Neural progenitor cell (in vitro differentiated cells): ENCODE results near the gene HOXA5.

ENCODE experiments used
- EZH2 ChIP-seq: fragments of 200-600 bp; sonication (generic); IDR thresholded peaks from 2 replicates; pipeline ENCODE4 v1.6.1; 2017; ENCODE audit warnings: antibody characterized with exemption, mild to moderate bottlenecking, moderate library complexity
- EZH2phosphoT487 ChIP-seq: fragments of 200-600 bp; sonication (generic); IDR thresholded peaks from 2 replicates; pipeline ENCODE4 v1.6.1; 2017; ENCODE audit warnings: antibody characterized with exemption
- TF ChIP-seq, protein P1 (sequence below): fragments of 200-600 bp; sonication (generic); IDR thresholded peaks from 2 replicates; pipeline ENCODE4 v1.5.1; 2017; ENCODE audit warnings: antibody characterized with exemption, mild to moderate bottlenecking

DNA sequence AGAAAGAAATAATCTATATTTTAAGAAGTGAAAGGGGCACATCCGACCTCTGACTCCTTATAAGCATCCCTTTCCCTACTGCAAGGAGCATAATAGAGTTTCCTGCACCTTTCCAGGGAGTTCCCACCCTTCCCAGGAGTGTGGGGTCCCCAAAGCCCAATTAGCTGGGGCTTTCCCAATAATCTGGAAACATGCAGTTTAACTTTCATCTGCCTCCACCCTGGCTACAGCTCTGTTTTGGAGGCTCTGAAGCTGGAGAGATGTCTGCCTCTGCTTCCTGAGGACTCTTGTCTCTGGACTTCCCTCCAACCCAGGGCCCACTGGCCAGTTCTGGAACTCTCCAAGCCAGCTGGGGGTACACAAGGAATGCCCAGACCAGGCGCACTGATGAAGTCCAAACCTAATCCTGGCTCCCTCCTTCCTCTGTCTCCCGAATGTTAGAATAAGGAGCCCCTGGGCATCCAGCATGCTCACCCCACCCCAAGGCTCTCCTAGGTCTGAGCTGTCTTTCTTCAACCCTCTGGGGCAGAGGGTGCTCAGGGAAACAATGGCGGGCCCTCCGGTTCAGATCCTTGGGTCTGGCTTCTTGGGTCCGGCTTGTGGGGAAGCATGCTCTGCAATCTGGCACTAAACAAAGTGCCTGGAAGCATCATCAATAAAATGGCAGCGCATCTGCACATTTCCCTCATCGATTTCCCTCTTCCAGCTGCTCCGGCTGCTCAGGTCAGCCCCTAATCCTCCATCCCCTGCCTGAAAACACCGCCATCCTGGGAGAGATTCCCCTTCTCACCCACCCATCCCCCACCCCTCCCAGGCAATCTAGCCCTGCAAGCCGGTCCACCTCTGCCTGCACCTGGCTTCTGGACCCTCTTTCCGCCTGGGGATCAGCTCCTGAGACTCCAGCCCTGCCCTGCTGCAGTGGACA, 26.3 kb downstream of the HOXA5 start:
- TF ChIP-seq, protein P1, sequence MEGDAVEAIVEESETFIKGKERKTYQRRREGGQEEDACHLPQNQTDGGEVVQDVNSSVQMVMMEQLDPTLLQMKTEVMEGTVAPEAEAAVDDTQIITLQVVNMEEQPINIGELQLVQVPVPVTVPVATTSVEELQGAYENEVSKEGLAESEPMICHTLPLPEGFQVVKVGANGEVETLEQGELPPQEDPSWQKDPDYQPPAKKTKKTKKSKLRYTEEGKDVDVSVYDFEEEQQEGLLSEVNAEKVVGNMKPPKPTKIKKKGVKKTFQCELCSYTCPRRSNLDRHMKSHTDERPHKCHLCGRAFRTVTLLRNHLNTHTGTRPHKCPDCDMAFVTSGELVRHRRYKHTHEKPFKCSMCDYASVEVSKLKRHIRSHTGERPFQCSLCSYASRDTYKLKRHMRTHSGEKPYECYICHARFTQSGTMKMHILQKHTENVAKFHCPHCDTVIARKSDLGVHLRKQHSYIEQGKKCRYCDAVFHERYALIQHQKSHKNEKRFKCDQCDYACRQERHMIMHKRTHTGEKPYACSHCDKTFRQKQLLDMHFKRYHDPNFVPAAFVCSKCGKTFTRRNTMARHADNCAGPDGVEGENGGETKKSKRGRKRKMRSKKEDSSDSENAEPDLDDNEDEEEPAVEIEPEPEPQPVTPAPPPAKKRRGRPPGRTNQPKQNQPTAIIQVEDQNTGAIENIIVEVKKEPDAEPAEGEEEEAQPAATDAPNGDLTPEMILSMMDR: no peak
- TF ChIP-seq EZH2phosphoT487 (no peak), EZH2 (peak; percentile 53)
